HL-60 (cell line): ENCODE measurements around the gene SPIN1.

ENCODE experiments used
- CTCF ChIP-seq: IDR thresholded peaks from one replicate; pipeline ENCODE4 v1.5.1; 2011; ENCODE audit warnings: low read length, control low read depth, inconsistent platforms; ENCODE audit not compliant: insufficient read depth
- GABPA ChIP-seq: IDR thresholded peaks from 2 replicates; pipeline ENCODE4 v1.6.1; 2012; ENCODE audit warnings: low read depth
- POLR2AphosphoS5 ChIP-seq: IDR thresholded peaks from 2 replicates; pipeline ENCODE4 v1.6.1; 2012; ENCODE audit warnings: low read depth
- SPI1 ChIP-seq: IDR thresholded peaks from 2 replicates; pipeline ENCODE4 v1.6.1; 2012; ENCODE audit warnings: low read depth, mild to moderate bottlenecking, borderline replicate concordance
- TF ChIP-seq, protein P1 (sequence below): IDR thresholded peaks from 2 replicates; pipeline ENCODE4 v1.6.1; 2012; ENCODE audit warnings: low read depth; ENCODE audit not compliant: insufficient replicate concordance

DNA sequence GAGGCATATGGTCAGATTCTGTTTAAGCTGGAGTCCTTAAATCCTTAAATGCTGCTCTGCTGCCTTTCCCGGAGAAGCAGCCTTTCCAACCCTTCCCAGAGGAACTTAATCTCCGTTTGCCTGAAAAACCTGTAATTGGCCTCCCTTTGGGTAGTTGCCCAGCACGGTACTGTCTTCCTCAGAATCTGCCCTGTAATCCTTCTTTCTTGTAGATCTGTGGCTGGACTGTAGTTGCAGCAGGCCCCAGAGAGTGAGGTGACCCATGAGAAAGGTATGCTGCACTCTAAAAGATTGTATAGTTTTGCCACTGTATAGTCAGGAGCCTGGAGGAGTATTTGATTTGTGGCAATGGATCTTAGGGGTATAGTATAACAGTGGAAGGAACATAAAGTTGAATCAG lies 11.7 kb downstream of the SPIN1 start:
- no peak for TF ChIP-seq CTCF
- TF ChIP-seq SPI1, result no peak
- TF ChIP-seq POLR2AphosphoS5, result no peak
- TF ChIP-seq, protein P1, sequence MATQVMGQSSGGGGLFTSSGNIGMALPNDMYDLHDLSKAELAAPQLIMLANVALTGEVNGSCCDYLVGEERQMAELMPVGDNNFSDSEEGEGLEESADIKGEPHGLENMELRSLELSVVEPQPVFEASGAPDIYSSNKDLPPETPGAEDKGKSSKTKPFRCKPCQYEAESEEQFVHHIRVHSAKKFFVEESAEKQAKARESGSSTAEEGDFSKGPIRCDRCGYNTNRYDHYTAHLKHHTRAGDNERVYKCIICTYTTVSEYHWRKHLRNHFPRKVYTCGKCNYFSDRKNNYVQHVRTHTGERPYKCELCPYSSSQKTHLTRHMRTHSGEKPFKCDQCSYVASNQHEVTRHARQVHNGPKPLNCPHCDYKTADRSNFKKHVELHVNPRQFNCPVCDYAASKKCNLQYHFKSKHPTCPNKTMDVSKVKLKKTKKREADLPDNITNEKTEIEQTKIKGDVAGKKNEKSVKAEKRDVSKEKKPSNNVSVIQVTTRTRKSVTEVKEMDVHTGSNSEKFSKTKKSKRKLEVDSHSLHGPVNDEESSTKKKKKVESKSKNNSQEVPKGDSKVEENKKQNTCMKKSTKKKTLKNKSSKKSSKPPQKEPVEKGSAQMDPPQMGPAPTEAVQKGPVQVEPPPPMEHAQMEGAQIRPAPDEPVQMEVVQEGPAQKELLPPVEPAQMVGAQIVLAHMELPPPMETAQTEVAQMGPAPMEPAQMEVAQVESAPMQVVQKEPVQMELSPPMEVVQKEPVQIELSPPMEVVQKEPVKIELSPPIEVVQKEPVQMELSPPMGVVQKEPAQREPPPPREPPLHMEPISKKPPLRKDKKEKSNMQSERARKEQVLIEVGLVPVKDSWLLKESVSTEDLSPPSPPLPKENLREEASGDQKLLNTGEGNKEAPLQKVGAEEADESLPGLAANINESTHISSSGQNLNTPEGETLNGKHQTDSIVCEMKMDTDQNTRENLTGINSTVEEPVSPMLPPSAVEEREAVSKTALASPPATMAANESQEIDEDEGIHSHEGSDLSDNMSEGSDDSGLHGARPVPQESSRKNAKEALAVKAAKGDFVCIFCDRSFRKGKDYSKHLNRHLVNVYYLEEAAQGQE, result no peak
- TF ChIP-seq GABPA, result no peak
